DMS153 (cell line): ENCODE data around the gene FAAP100.

Experiments used
- DNase-seq: peaks from one replicate; lab custom pipeline; 2025; lab: John Stamatoyannopoulos, UW

FAAP100 gene

DNA sequence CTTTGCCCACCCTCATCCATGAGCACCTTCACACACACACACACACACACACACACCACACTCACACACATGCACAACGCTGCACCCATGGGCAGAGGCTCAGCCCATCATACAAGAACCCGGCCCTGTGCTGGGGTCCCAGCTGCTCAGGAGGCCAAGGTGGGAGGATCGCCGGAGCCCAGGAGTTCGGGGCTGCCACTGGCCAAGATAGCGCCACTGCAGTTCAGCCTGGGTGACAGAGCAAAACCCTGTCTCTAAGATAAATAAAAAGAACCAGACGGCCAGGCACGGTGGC, 27.3 kb downstream of the FAAP100 start:
- DNase-seq: no peak

DNA sequence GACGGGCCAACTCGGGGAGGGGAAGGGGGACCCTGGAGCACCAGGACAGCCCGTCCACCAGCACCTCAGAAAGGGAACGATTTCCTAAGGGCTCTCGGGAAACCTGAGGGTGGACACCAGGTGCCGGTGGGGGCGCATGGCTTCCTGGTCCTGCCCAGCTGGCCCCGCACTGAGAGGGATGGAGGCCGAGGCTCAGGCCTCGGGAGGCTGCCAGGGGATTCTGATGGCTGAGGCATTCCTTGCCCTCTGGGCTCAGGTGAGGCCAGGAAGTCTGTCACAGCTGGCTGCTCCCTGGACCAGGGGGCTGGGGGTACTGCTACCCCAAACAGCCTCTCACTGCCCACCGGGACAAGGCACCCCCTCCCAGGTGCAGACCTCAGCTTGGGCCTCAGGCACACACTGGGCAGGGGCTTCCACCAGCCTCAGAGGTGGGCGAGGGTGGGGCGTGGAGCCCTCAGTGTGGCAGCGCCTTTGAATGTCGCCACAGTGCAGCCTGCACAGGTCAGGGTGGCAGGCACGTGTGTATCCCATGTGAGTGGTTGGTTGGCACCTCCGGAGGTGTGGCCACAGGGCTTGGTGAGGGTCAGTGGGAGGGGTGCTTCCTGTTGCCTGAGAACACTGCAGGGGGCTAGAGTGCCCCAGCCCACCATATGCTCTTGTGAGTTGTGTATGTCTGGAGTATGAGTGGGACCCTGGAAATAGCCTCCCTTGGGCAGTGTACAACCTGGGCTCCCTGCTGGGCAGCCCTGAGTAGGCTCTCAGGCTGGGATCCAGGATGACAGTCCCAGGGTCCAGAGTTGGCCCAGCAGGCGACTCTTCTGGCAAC, 27.9 kb downstream of the FAAP100 start:
- no peak for DNase-seq

DNA sequence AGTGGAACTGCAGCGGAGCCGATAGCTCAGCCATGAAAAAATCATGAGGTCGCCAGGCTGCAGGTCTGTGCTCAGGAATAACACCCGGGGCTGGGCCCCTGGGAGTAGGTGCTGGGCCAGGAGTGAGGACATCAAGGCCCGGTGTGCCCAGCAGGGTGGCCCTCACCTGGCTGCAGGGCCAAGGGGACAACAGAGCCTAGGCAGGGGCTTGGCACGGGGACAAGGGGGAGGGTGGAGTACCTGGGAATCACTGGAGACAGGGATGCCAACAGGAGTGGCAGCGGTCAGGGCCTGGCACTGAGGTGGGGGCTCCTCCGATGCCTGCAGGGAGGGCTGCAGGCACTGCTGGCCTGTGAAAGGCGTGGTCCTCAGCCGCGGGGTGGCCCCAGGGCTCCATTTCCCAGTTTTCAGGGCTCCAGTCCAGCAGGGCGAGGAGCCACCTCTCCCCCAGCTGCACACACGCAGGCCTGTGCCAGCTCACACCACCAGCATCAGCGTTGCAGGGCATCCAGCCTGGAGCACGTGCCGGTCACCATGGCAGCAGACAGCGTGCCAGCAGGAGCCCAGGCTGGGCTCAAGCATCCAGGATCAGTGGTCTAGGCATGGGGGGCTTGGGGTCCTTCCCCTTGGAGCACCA, 28.6 kb downstream of the FAAP100 start:
- DNase-seq: peak; percentile 55

DNA sequence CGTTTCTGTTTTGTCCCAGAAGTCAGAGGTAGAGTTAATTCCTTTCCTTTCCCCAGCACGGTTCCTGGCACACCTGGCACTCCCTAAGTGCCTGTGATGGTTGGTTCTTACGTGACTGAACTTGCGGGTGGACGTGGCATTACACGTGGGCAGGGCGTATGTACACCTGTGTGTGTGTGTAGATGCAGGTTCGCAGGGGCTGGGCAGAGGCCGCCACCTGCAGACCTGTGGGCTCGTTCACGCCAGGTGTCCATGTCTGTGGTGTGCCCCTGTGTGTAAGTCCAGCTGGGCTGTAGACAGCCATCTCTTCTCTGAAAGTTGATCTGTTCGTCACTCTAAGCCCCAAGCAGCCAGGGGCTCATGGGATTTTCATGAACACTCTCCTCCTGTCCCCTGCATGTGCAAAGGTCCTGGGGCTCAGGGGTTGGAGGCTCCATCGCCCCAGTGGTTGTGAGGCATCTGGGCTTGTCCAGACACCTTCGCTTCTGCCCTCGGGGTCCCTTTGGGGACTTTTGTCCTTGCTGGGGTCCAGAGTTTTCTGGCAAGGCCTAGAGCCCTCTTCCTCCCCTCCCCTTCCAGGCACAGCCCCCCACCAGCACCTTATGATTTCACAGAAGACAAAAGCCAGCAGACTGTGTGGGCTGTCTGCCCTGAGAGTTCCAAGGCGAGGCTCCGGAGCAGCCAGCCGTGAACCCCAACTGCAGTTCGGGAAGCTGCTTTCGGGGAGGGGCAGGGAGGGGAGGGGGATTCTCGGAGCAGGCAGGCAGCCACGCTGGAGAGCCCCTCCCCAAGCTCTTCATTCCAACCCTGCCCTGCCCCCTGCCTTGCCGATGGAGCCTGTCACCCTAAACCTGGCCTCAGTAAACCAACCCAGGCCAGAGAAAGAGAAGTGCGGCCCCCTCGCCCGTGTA, 29.4 kb downstream of the FAAP100 start:
- no peak for DNase-seq

DNA sequence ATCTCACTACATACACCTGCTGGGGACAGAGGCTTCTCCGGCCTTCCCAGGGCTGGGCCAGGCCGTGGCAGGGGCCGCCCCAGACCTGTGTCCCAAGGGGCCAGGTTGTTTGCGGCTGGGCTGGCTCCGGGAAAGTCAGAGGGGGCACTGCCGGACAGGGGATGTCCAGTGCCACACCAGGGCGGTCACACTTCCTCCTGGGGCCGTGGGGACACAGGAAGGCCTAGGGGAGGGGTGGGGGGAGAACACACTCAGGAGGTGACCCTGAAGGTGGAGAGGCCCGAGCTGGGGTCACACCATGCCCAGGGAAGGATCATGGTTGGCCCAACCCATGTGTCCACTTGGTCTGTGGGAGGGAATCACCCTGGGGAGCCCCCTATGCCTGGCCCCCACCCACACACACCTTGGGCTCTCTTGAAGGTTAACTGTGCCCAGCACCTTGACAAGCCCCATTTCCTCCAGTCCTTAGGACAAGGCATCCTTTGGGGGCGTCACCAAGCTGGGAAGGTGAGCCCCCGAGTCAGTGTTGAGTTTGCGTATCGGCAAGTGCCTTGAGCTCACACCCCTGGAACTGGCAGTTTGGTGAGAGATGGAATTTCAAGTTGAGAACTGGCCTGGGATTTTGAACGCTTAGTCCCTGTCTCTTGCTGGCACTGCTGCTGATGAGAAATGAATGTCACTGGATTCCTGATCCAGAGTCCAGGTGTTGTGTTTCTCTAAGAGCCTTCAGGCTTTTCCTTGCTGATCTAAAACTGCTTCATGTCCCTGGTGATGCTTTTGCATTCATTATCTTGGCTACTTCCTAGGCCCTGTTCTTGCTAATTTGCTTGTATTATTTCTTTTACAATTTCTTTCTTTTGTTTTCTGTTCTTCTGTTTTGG, 31.9 kb downstream of the FAAP100 start:
- no peak for DNase-seq

DNA sequence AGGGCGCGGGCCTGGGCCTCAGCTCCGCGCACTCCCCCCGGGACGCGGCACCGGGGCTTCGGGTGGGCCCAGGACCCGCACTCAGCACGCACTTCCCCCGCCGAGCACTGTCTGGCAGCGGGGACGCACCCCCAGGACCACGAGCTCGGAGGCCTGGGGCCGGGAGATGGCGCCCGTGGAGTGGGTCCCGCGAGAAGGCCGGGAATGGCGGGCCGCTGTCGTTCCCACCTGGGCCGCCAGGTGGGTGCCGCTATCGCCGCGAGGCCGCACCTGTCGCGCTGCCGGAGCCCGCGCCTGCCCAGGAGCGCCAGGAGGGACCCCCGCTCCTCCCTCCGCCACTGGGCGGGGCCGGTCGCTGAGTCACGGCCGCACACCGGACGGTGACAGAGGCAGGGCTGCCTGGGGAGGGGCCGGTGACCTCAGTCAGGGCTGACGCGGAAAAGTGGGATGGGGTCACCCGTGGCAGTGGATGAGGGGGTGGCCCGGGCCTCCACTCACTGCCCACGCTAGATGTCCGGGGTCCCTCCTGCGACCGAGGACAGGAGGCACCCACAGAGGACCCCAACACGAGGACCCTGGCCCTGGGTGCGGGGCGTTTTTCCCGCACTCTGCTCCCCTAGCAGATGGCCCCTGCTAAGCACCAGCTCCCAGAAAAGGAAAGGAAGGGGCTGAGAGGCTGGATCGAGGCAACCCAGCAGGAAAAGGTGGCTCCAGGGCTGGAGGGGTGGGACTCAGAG, 32.7 kb downstream of the FAAP100 start:
- peak; percentile 50 for DNase-seq

DNA sequence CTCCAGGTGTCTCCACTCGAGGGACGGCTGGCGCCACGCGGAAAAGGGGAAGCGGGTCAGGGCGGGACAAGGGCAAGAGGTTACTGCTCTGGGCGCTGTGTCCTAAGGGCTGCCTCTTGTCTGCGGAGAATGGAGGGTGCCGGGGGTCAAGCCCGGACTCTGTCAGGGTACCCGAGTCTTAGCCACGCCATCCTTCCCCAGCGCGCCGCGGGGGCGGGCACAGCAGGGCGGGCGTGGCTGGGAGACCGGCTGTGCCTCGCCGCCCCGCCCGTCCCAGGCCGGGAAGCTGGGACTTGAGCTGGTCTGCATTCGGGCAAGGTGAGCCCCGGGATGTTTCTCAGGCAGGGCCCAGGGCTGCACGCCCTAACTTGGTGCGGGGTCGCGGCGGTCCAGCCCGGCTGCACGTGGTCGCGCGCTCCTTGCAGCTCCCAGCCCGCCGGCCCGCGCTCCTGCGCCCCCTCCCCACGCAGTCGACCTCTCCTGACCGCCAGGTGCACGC, 33.3 kb downstream of the FAAP100 start:
- no peak for DNase-seq

DNA sequence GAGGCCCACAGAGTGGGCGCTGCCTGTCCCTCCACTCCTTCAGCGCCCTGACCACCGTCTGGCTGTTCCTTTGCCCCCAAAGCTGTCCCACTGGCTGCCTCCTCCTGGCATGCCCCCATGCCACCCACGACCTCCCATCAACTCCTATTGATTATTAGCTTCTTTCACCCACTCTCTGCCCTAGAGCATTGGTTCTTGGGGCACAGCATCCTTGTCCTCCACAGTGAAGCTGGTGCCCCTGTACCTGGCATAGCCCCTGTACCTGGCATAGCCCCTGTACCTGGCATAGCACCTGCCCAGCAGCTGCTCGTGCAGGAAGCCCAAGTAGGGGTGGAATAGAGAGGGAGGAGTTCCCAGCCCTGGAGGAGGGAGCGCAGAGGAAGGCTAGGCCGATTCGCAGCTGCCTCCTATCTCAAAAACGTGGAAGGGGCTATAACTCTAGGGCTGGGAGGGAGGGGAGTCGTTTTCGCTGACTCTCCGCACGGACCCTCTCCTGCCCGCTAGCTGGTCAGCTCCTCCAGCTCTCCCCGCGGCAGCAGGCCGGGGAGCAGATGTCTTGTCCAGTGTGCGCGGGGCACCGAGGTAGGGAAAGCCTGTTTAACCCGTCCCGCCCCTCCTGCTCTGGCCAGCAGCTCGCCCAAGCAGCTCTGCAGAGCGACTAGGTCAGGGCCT, 33.9 kb downstream of the FAAP100 start:
- peak; percentile 59 for DNase-seq

DNA sequence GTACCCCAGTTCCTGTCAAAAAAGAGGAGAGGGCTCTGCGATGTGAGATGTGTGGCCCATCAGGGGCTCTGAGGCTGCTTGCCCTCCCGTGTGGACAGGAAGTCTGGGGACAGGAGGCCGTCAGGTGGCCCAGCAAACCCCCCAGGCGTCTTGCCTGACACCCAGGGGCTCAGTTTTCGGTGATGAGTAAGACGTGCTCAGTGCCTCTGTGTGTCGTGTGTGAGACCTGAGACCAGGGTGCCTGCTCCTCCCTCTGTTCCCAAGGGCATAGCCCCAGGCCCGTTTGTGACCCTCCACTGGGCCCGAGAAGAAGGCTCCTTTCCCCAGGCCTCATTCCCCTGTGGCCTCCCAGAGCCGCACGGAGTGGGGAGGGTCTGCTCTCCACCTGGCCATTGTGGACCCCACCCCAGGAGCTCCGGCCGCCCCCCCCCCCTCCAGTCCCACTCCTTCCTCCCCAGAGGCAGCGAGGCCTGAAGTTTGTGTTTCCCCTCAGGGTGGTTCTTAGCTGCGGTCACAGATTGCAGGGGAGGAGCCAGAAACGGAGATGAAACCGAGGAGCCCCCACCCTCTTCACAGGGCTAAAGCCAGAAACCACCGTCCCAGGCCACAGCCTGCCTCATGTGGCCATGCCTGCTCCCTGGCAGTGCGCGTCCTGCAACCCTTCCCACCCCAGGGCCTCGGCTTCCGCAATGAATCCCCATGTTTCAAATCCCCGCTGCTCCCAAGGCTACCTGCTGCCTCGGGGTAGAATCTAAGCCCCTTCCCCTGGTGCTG, 34.6 kb downstream of the FAAP100 start:
- DNase-seq: no peak

DNA sequence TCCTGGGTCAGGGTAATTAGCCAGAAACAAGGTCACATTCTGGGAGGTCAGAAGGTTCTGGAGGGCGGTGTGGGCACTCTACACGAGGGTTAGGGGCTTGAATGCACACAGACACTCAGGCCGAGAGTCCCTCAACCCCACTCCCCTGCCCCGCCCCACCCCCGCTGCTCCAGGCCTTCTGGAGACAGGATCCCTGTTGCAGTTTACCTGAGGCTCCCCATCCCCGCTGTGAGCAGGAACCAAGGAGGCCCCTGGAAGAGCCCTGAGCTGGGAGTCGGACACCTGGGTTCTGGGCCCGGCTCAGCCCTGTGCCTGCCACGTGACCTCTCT, 35.2 kb downstream of the FAAP100 start:
- no peak for DNase-seq

DNA sequence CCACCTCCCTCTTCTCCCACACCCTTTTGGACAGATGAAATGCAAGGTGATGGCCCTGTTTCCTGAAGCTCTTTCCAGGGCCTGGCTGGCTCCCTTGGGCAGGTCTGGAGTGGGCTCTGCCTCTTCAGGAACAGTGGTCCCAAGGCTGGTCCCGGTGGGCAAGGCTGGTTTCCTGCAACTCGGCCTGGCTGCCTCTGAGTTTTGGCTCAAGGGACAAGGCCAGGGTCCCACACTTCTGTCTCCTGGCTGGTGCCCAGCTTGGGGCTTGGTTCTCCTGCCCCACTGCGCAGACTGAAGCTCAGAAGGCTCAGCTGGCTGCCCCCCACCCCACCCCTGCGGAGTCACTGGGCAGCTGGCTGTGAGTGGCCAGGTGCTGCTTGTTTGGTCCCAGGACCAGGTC, 35.7 kb downstream of the FAAP100 start:
- DNase-seq: no peak

DNA sequence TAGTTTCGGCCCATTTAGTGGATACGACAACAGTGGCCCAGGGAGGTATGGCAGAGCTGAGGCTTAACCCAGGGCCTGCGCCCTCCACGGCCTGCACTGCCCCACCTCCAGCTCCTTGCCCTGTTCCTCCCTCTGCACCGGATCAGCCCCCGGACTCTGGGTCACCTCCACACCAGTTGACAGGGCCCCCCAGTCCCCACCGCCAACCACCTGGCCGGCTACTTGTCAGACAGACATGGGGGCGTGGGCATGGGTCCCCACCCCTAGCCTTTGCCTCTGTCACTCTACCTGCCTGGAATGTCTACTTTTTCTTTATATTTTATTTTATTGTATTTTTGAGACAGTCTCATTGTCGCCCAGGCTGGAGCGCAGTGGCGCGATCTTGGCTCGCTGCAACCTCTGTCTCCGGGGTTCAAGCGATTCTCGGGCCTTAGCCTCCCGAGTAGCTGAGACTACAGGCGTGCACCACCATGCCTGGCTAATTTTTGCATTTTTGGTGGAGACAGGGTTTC, 36.6 kb downstream of the FAAP100 start:
- DNase-seq: no peak

DNA sequence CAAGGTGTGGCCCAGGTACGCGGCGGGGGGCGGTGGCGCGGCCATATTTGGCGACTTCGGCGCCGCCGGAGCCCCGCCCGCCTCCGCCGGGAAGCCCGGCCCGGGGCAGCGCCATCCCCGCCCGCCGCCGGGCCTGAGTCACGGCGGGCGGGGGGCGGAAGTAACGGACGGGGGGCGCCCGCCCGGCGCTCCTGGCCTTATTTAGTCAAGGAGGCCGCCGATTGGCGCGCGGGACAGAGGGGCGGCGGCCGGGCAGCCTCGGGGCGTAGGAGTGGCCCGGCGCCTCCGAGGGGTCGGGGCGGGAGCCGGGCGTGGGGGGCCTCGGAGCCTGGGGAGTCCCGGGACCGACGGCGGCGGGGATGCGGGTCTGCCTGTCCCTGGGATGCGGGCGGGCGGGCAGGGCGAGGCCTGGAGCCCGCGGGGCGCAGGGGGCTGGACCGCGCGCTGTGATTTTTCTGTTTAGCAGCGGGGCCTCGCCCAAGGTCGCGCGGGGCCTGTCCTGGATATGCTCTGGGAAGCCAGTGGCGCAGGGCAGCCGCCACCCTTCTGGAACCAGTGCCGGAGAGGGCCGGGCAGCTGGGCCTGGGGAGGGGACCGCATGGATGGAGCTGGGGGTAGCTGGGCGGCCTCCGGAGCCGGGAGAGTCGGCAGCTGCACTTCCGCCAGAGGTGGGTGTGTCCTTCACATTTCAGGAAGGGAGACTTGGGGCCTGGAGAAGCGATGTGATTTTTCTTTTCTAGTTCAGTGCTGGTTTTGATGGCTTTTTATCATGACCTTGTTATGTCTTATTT, 37.2 kb downstream of the FAAP100 start:
- peak; percentile 80 for DNase-seq

DNA sequence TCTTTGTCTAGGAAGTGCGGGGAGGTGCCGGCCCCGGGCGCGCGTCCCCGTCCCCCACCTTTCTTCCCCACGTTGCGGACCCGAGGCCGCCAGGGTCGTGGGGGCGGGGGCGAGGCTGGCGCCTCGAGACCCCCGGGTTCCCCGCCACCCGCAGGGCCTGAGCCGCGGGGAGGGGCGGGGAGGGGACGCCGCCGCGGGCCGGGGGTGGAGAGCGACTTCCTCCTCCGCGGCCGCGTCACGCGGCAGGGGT, 37.7 kb downstream of the FAAP100 start:
- no peak for DNase-seq

DNA sequence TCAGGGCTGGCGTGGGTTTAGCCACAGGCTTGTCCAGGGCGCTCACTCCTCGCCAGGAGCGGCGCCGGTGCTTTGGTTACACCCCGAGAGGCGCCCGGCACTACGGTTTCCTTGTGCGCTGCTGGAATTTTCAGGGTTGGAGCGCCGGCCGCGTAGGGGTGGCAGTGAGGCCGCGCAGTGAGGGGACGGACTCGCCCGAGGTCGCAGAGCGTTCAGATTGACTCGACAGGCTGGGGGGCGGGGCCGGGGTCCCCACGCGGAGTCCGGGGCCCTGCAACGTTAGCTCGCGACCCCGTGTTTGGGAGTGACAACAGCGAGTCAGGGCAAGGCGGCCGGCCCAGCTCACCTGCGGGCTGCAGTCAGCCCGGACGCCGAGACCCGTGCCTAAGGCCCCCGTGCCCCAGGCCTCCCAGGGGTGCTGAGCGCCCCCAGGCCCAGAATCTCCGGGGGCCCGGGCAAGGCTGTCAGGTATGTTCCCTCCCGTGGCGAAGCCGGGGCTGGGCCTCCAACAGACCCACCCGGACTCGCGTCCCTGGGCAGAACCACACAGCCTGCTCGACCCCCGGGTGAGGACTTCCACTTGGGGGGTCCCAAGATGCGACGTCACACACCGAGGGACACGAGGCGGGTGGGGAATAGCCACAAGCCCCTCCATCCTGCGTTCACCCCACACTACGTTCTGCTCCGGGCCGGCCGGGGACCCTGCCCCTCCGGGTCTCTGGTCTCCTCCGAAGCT, 38.2 kb downstream of the FAAP100 start:
- peak; percentile 67 for DNase-seq

DNA sequence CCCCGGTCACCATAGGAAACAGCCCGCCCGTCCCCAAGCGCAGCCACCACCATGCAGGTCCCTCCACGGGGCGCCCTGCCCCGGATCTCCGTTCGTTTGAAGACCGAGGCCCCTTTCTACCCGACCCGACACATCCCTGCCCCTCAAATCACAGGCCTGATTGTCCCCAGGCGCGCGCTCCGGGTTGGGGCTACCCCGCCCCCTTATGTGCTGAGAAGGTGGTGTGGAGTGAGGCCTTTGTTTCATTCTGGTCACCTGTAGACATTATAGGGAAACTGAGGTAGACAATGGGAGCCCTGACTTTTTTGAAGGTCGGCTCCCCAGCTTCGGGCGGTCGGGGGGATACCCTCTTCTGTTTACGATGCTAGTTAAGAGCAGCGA, 38.8 kb downstream of the FAAP100 start:
- DNase-seq: peak; percentile 67

DNA sequence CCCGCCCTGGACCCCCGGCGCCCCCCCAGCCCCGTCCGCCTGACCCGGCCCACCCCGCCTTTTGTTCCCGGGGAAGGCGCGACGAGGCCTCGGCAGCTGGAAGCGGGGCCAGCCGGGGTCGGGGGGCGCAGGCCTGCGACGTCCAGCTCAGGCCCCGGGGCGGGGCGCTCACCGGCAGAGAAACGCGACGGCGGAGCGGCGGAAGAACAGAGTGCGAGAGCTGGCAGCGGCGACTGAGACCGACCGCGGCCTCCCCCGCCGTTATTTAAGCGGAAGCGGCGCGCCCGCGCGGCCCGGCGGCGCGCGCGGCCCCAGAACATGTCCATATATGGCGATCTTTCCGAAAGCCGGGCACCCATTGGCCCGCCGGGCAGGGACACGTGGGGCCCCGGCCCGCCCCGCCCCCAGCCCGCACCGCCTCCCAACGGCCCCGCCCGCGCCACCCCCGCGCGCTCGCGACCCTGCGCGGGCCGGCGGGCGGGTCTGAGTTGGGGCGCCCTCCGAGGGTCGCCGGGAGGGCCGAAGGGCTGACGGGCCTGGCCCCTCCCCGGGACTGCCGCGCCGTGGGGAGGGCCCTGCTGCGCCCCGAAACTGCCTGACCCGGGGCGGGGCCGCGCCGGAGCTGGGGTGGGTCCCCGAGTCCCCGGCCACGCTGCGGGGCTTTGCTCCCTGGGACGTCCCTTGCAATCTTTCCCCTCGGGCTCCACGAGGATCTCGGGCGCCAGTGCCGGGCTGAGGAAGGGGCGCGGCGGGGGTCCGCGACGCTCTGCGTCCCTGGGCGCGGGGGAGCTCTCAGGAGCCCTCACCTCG, 39.4 kb downstream of the FAAP100 start, which contains the start of gene ACTG1:
ACTG1 (minus strand) TSS at position 238 of the 810 bp plus-strand sequence. CDS start 445 bp downstream, outside the sequence.
- peak; percentile 78 for DNase-seq
